ENCODE results near the gene RING1.

DNA sequence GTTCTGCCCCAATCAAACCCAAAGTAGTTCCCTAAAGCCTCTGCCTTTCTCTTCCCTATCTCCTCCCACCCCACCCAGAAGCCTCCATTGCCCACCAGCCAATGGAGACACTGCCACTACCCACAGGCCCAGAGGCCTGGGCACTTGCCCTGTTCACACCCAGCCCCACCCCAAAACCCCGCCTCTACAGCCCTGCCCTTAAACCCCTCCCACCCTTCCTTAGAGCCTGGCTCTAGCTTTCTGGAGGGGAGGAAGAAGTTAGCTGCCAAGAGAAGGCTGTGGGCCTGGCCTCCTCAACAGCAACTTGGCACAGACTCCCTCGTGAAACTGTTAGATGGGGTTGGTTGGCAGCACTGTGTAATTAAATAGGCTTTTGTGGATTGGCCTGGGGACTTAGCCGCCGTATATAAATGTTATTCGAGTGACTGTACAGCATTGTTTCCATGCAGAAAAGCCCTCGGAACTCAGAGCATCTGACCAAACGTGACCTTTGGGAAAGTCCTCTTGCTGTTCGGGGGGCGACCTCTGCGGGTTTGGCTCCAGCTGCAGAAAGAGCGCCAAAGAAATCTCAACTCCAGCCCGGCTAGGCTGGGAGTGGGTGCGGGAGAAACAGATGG lies 47.5 kb upstream of the RING1 start:
- TF ChIP-seq MXI1 (IDR thresholded peaks at IDR 0.05; ENCODE audit: low read depth, low read length) (no peak), EGR1 (IDR thresholded peaks at IDR 0.05; ENCODE audit: borderline replicate concordance in 1 of 2, low read depth in 2 of 2, low read length in 2 of 2) (no peak), YY1 (IDR thresholded peaks at IDR 0.05; ENCODE audit: low read depth, low read length) (no peak), POLR2AphosphoS5 (IDR thresholded peaks at IDR 0.05; ENCODE audit: low read length) (no peak), CTCF (IDR thresholded peaks at IDR 0.05 in 2 of 3, conservative IDR thresholded peaks at IDR 0.05 in 1 of 3; ENCODE audit: control insufficient read depth in 2 of 3, extremely low read depth in 1 of 3, insufficient read depth in 1 of 3, low read depth in 3 of 3, low read length in 3 of 3) (no peak), SMAD1 (IDR thresholded peaks at IDR 0.05; ENCODE audit: low read depth, partially characterized antibody) (no peak), RBBP5 (conservative IDR thresholded peaks at IDR 0.05) (no peak), EP300 (IDR thresholded peaks at IDR 0.05; ENCODE audit: borderline replicate concordance in 1 of 2, control insufficient read depth in 1 of 2, low read depth in 2 of 2, low read length in 2 of 2) (no peak), SIN3A (IDR thresholded peaks at IDR 0.05; ENCODE audit: low read depth, low read length) (no peak), TCF7 (IDR thresholded peaks at IDR 0.05; ENCODE audit: borderline replicate concordance) (no peak), EZH2 (IDR thresholded peaks at IDR 0.05; ENCODE audit: borderline replicate concordance, control insufficient read depth, low read depth, low read length) (no peak)
- TF ChIP-seq, protein P1, sequence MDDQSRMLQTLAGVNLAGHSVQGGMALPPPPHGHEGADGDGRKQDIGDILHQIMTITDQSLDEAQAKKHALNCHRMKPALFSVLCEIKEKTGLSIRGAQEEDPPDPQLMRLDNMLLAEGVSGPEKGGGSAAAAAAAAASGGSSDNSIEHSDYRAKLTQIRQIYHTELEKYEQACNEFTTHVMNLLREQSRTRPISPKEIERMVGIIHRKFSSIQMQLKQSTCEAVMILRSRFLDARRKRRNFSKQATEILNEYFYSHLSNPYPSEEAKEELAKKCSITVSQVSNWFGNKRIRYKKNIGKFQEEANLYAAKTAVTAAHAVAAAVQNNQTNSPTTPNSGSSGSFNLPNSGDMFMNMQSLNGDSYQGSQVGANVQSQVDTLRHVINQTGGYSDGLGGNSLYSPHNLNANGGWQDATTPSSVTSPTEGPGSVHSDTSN (IDR thresholded peaks at IDR 0.05; ENCODE audit: insufficient replicate concordance, low read depth, low read length), result no peak
